A549 (cell line): ENCODE results near the gene SPAST.

ENCODE experiments used
- BHLHE40 ChIP-seq: IDR thresholded peaks from 2 replicates; pipeline ENCODE4 v1.6.1; 2012; ENCODE audit warnings: low read depth, low read length, inconsistent platforms
- CTCF ChIP-seq: fragments of >200 bp; sonication (Bioruptor Twin); formaldehyde crosslinking; IDR thresholded peaks from 3 replicates; pipeline ENCODE4 v1.5.1; 2016
- EP300 ChIP-seq, 2 experiments: fragments of >200 bp; sonication (Bioruptor Twin); formaldehyde crosslinking; IDR thresholded peaks; 2 replicates in 1 of 2; 3 replicates in 1 of 2; pipeline ENCODE4 v1.6.1; 2016 to 2017
- PHF8 ChIP-seq: fragments of 200-600 bp; sonication (generic); IDR thresholded peaks from 2 replicates; pipeline ENCODE4 v1.6.1; 2016; ENCODE audit warnings: low read depth, mild to moderate bottlenecking, antibody characterized with exemption, moderate library complexity, borderline replicate concordance
- POLR2A ChIP-seq: IDR thresholded peaks from 2 replicates; pipeline ENCODE4 v1.6.1; 2012; ENCODE audit warnings: mild to moderate bottlenecking, low read length
- USF2 ChIP-seq: fragments of 450-650 bp; IDR thresholded peaks from 2 replicates; pipeline ENCODE4 v1.6.1; 2014; ENCODE audit warnings: antibody characterized with exemption

- TF ChIP-seq CTCF (no peak), PHF8 (peak; percentile 30; the same call in 1 of the 2 replicates), BHLHE40 (no peak), POLR2A (no peak), USF2 (no peak), EP300 (IDR thresholded peaks at IDR 0.05) (no peak)
Measured at GRCh38 chr2:32166115-32166574, 102.8 kb downstream of the SPAST start.
